ENCODE data around the gene RNF115. TPM values are rescaled to one million over a fixed set of nuclear protein-coding genes. Genes with fewer than 3 reads are reported as not detected.

The RNF115 gene
- polyA plus RNA-seq, 1 of the 3 experiments (the other 2 are of a cell fraction) = 4.8 TPM

- TF ChIP-seq USF1 (IDR thresholded peaks at IDR 0.05; ENCODE audit: borderline replicate concordance, low read depth) (no peak), FOSL2 (IDR thresholded peaks at IDR 0.05; ENCODE audit: borderline replicate concordance, low read depth) (no peak), YY1 (IDR thresholded peaks at IDR 0.05; ENCODE audit: low read depth) (peak; percentile 92), GABPA (IDR thresholded peaks at IDR 0.05; ENCODE audit: low read depth) (no peak), MEF2A (IDR thresholded peaks at IDR 0.05; ENCODE audit: borderline replicate concordance, low read depth) (no peak), EP300 (IDR thresholded peaks at IDR 0.05; ENCODE audit: borderline replicate concordance in 1 of 2, low read depth in 1 of 2, low read length in 1 of 2) (peak in 1 of 2 experiments; percentile 3; a peak in 1 of 4 replicates), FOXM1 (IDR thresholded peaks at IDR 0.05; ENCODE audit: low read depth) (no peak)
- TF ChIP-seq, protein P1, sequence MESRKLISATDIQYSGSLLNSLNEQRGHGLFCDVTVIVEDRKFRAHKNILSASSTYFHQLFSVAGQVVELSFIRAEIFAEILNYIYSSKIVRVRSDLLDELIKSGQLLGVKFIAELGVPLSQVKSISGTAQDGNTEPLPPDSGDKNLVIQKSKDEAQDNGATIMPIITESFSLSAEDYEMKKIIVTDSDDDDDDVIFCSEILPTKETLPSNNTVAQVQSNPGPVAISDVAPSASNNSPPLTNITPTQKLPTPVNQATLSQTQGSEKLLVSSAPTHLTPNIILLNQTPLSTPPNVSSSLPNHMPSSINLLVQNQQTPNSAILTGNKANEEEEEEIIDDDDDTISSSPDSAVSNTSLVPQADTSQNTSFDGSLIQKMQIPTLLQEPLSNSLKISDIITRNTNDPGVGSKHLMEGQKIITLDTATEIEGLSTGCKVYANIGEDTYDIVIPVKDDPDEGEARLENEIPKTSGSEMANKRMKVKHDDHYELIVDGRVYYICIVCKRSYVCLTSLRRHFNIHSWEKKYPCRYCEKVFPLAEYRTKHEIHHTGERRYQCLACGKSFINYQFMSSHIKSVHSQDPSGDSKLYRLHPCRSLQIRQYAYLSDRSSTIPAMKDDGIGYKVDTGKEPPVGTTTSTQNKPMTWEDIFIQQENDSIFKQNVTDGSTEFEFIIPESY (IDR thresholded peaks at IDR 0.05; ENCODE audit: borderline replicate concordance, low read depth) = no peak
Observed at GRCh38 chr1:145858901-145859490, 35.1 kb upstream of the RNF115 start, which contains the start of gene PIAS3 (continued).

DNA sequence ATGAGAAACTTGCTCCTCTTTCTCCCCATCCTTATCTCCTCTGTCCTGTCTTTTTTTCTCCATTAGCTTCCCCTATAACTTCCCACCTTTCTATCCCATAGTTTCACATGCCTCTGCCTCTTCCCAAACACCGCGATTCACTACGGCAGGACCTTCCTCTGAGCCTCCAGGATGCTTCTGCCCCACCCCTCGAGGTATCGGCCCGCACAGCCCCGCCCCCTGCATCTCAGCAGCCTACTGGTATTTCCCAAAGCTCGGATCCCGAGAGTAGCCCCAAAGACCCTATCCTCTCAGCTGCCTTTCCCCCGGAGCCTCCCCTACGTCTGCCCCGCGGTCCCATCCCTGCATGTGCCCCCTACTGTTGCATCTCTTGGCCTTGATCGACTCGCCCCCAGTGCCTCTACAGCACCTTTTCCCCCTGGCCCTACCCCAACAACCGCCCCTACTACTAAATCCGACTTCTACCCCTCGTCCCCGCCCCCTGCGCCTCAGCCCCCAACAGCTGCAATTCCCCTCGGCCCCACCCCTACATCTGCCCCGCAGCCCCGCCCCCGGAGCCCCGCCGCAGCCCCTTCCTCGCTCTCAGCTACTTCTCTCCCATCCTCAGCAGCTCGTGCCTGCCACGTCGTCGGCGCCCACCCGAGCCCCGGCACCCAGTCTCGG is 34.5 kb upstream of the RNF115 start:
- Histone ChIP-seq H3K36me3 (replicated peaks in 1 of 2; ENCODE audit: control insufficient read depth in 1 of 2, insufficient read depth in 2 of 2, low read length in 1 of 2) (peaks cover 27 to 29% of the 10 kb centered on the region in 2 experiments), H3K9me2 (no peaks in the 10 kb centered on the region), H3K27me3 (ENCODE audit: insufficient read depth) (no peaks in the 10 kb centered on the region), H3K9me3 (no peaks in the 10 kb centered on the region), H4K20me1 (ENCODE audit: insufficient read depth) (no peaks in the 10 kb centered on the region; the same call in 1 of the 2 replicates), H3K27ac (ENCODE audit: low read depth in 2 of 2, low read length in 1 of 2) (peak overlapping the region; percentile 83 to 95; a peak in 3 of 4 replicates), H3K4me3 (ENCODE audit: low read depth in 2 of 2, low read length in 1 of 2) (peak overlapping the region; percentile 66 to 83), H3K4me2 (peak overlapping the region; percentile 76), H2AFZ (ENCODE audit: low read depth) (0 out of 2 replicates have a peak overlapping the region, but pooled peaks have one; percentile 47), H3K9ac (peak overlapping the region; percentile 77; the same call in 1 of the 2 replicates), H3K79me2 (ENCODE audit: insufficient read depth) (peaks cover 20% of the 10 kb centered on the region), H3K4me1 (ENCODE audit: control insufficient read depth in 1 of 2, insufficient read depth in 2 of 2, low read depth in 1 of 2, low read length in 1 of 2) (peaks cover 8 to 9% of the 10 kb centered on the region in 2 experiments; a peak in 3 of 4 replicates), H3F3A (replicated peaks; ENCODE audit: insufficient read depth) (no peaks in the 10 kb centered on the region)
- WGBS (ENCODE audit: low lambda C conversion rate) = 1% methylated on average over 34 of the region's 35 CpGs
- TF ChIP-seq RAD21 (IDR thresholded peaks at IDR 0.05; ENCODE audit: low read length) (no peak), CHD2 (IDR thresholded peaks at IDR 0.05; ENCODE audit: low read length, partially characterized antibody) (peak; percentile 12), RXRA (IDR thresholded peaks at IDR 0.05; ENCODE audit: borderline replicate concordance, low read depth) (no peak), SIN3A (IDR thresholded peaks at IDR 0.05; ENCODE audit: borderline replicate concordance, low read depth, low read length) (no peak), REST (IDR thresholded peaks at IDR 0.05; ENCODE audit: low read depth, low read length) (0 out of 2 replicates have a peak, but pooled peaks have one; percentile 2)
- ChIA-PET POLR2A (interaction anchor here (0.9 to 4.6 kb wide), 12 partner anchors 8 to 177 kb away, joined by 3 to 66 read pairs (median 4); partner anchors contain the start of genes ANKRD34A, ANKRD35, LIX1L and NUDT17), CTCF (interaction anchor here (1.3 to 9.4 kb wide), 6 partner anchors 9 to 119 kb away, joined by 3 to 162 read pairs (median 6); partner anchors contain the start of gene NUDT17)
- peak; percentile 83 for DNase-seq
